GOT3 (cell line): ENCODE data around the gene ADCYAP1R1.

ENCODE experiments used
- DNase-seq: peaks from one replicate; lab custom pipeline; 2025; ENCODE audit warnings: mixed read lengths; lab: John Stamatoyannopoulos, UW

Gene ADCYAP1R1

DNA sequence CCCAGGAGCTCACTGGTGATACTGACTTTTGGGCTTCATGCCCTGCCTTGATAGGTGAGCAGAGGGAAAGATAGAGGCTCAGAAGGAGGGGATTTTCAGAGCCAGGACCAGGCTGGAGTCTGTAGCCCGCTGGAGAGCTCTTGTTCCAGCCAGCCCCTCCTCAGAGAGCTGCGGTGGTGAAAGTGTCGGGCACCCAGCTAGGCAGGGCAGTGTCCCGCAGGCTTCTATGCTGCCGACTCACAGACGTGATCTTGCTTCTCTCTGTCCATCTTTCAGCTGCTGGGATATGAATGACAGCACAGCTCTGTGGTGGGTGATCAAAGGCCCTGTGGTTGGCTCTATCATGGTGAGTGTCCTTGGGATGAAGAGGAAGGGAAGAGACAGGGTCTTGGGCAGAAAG lies 35.2 kb downstream of the ADCYAP1R1 start:
- no peak for DNase-seq

DNA sequence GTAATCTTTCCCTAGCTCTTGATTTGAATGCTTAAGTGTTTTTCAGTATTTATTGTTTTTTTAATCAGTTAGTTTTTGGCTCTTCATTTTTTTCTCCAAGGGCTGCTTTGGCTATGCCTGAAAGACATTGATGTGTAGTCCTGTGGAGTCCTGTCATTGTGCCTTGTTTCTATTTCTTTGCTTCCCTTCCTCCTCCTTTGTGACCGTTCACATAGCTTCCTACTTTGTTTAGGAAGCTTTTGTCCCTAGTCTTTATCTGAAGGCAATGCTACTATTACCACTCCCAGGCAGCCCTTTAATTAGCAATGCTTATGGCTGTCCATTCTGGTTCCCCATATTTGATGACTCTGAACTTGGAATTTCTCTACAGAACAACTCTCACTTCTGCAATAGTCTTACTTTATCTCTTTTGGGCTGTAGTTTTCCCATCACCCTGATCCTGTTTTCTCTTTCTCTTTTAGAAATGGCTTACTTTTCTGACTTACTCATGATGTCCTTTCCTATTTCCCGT lies 39.9 kb downstream of the ADCYAP1R1 start:
- no peak for DNase-seq

DNA sequence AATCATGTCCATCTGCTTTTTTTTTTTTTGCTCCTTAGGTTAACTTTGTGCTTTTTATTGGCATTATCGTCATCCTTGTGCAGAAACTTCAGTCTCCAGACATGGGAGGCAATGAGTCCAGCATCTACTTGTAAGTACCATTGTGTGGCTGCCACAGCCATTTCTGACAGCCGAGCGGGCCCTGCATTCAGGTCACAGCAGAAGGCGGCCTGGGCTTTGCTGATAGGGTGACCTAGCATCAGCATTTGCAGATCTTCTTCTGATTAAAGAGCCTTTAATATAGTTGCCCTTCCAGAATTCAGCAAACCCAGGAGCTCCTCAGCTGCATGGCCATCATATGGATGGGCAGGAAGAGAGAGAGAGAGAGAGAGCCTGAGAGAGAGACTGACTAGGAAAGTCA lies 40.5 kb downstream of the ADCYAP1R1 start:
- DNase-seq = no peak

DNA sequence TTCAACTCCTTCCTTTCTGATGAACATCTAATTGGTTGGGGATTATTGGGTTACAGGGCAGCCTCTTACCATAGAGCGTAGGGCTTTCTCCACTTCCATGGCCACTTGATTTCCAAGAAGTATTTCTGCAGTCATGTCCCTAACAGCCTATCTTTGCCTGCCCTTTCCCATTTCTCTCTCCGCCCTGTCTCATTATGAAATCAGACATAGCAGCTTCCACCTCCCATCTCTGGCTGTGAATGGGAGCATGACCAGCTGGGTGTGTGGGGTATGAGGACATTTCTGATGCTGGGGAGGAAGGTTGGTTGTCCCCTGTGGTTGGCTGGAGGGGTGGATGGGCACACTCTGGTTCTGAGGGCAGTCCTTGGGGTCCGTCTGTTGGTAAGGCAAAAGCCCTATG lies 41.2 kb downstream of the ADCYAP1R1 start:
- DNase-seq = no peak

DNA sequence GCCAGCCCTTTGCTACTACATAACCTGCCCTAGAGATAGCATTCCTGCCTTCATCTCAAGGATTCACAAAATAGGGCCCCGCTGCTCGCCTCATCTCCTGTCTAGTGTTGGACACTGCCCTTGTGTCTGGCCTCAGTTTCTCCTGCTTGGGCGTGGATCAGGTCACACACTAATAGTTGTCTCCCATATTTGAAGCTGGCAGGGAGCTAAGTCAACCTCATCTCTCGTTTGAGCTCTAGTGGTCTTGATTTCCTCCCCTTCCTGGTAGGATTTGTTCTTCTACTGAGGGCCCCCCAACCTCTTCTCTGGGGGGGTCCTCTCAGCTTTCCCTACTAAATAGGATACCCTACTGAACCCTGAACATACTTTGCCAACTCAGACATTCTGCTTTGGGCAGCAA lies 42.2 kb downstream of the ADCYAP1R1 start:
- DNase-seq = no peak

DNA sequence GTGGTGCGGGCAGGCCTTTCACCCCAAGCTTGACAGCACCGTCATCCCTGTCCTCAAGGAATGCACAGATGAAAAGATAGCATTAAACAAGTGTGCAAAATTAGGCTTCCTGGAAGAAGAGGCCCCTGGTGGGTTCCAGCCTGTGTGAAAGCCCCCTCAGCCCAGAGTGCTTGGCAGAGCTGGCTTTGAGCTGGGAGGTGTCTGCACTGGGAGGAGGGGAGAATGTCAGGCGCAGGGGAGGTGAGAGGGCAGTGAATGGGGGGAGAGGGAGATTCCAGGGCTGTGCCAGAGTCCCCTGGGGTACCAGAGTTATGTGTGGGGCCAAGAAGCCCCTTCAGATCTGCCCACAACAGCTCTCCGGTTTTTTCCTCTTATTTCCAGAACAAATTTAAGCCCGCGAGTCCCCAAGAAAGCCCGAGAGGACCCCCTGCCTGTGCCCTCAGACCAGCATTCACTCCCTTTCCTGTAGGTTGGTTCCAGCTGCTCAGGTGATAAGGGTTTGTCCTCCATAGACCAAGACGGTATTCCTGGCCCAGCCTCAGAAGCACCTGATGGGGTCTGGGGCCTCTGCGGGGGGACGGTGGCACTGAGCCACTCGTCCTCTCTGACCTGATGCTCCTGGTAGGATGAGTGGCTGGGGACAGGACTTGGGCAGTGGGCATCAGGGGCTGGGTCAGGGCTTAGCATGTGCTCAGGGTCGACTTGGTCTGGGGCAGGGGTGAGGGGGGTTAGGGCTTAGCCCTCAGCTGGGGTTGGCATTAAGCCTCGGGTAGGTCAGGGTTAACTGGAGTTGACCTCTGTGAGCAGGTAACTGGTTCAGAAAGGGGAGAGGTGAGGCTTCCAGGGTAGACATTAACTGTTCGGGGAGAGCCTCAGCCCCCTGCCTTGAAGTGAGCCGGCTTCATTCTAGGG lies 43.4 kb downstream of the ADCYAP1R1 start:
- no peak for DNase-seq

DNA sequence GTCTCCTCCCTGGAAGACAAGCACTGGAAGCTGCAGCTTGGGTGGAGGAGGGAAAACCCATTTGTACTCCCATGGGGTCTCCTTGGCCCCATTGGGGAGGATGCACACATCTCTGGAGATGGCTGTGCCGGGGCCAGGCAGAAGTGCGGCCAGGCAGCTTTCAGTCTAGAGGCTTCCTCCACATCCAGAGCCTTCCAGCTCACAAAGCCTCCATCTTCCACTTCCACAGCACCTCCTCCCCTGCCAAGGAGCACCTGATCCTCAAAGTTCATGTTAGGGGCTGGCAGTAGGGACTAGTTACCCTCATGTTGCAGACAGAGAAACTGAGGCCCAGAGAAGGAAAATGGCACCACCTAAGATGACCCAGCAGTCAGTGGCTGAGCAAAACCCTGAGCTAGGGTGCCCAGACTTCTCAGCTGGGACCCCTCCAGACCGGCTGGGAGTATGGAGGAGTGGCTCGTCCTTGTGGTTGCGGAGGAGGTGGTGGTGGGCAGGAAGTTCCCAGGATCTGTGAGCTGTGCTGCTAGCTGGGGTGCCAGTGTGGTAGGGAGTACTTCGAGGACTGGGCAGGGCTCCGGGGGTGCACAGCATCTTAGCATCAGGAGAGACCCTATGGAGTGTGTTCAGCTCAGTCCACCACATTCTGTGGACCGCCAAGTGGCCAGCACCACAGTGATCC lies 44.2 kb downstream of the ADCYAP1R1 start:
- no peak for DNase-seq

DNA sequence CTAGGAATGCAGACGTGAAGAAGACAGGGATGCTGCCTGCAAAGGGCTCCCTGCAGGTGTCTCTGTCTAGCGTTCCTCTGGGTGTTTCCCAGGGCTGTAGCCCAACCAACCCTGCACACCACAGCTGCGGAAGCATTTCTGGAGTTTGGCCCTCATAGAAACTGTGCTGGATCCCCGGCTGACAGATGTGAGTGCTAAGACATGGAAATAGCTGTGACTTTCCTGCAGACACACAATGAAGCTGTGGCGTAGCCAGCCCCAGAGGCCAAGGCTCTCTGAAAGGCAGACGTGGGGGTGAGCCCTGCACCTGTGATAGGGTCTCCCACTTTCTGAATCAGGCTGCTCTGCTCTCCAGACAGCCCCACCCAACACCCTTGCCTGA lies 44.8 kb downstream of the ADCYAP1R1 start:
- DNase-seq = no peak

DNA sequence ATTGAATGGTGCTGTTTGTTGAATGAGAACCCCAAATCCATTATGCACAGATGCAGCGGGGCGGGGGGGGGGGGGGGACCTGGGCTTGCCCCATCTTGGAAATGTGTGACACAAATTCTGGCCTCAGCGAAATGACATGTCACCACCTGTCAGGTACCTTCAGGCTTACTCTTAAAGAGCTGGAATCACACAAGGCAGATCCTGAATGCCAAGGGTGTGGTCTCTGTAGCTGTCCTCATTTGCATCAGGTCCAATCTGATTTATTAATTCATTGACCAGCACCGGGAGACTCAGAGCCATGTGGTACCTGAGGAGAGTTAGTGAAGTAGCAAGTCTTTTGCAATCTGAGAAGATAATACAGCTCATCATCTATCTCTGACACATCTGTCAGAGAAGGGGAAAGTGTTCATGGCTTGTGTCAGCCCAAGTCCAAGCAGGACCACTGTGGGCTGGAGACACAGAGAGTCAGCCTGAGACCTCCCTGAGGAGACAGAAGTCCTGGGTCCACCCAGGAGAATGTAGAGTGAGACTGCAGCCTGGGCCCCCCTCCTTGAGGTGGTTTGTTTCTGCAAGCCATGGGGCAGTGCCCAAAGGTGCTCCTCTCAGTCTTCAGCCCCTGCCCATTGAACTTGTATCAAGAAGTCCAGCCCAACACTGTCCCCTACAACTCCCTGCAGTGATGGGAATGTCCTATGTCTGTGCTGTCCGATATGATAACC lies 46.7 kb downstream of the ADCYAP1R1 start:
- DNase-seq = no peak

DNA sequence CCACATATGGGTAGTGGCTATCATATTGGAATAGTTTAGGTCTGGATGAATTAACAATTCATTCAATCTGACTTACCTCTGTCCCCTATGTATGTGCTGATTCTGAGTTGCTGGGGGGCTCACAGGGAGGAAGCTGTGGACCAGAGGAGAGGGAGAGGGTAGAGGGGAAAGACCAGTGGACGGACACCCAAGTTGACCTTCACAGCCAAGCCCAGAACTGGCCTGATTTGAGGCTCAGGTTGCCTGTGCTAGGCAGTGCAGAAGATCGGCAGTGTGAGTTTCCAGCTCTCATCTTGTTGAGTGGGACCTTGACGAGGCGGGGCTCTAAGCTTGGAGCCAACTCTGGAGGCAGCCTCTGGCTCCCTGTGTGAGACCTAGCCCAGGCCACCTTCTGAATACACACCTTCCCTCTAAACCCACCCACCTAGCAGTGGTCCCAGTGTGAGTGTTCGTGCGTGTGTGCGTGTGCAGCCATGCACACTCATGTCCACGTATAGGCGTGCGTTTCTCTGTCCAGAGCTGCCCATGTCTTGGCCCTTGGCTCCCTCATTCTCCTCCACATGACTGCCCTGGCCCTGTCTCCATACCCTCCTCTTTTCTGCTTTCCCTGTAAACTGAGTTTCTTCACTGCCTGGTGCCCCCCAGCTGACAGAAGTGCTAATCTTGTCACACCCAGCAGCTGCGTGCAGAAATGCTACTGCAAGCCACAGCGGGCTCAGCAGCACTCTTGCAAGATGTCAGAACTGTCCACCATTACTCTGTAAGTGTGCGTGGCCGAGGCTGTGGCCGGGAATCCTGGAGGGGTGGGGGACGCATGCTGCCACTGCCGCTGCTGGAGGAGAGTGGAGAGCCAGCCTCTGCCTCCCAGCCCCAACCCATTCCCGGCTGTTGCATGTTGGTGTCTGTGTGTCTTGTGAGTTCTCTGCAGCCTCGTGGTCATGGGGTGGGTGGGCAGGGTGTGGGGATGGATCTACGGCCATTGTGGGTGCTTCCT lies 47.6 kb downstream of the ADCYAP1R1 start:
- DNase-seq = no peak

DNA sequence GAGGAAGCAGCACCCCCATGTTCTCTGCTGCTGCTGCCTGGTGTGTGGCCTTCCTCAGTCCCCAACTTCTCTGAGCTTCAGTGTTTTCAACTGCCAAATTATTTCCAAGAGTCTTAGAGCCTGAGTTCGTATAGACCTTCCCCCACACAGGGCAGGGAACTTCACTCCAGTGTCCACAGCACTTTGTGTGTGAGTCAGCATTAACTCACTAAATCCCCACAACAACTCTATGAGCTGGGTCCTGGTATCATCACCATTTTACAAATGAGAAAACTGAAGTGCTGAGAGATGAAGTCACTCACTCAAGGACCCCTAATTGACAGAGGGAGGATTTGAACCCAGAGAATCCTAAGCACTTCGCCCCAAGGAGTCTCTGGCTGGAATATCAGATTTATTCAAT lies 48.3 kb downstream of the ADCYAP1R1 start:
- DNase-seq = no peak

DNA sequence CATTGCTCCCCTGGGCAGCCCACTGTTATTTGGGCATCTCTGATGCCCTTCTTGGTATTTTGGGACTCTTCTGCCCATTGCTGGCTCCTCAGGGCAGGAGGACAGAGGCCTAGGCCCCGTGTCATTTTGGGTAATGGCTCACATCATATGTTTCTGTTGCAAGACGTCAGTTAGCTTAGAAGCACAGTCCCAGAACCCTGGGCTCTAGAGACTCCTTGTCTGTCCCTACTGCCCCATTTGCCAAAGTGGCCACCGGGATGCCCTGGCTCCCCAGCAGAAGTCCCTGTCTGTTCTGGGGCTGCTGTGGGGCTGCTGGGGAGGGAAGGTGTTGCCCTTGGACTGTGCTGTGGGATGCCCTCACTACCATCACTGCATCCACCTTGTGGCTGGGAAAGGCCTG lies 48.8 kb downstream of the ADCYAP1R1 start:
- DNase-seq = no peak

DNA sequence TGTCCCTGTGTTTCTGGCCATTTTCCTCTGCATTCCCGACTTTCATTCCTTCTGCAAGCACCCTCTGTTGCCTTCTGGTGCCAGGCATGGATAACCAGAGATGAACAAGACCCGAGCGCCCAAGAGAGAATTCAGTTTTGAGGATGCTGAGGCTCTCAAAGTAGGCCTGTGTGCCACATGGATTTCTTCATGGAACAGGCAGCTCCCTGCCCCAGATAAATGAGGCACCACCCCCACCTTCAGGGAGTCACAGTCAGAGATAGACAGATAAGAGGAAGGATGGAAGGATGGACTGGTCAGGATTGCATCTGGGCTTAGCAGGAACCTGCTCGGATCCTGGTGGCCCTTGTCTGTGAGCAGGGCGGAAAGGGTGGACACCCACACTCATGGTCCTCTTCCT lies 49.4 kb downstream of the ADCYAP1R1 start:
- DNase-seq = no peak

DNA sequence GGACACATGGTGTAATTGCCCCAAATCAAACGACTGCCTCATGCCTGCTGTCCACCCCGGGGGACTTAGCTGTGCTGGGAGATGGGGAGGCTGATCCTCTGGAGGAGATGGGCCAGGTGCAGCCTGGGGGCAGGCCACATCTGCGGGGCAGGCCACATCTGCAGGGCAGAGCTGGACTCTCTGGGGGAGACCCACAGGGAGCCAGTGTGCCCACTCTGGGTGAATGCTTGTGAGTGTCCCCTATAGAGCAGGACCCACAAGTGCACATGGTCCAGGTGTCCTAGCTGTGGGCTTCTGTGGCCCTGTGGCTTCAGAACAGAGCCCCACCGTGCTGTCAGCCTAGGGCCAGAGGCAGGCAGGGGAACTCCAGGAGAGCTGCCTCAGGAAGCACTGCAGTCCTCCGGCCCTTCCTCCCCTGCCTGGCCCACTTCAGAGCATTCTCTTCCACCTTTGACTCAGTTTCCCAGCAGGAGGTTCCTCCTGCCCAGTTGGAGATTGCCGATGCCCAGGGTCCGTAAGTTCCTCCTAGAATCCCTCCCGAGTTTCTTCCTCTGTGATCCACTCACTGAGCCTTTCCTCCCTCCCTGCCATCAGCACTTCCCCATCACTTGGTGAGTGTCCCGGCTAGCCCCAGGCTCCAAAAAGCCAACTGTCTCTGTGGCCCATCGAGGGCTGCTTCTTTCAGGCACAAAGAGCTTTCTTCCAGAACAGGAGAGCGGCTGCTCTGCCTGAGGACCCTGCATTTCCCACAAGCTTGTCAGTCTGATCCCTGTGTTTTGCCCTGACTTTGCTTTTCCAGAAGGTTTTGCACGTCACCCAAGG lies 50.3 kb downstream of the ADCYAP1R1 start:
- DNase-seq = no peak

DNA sequence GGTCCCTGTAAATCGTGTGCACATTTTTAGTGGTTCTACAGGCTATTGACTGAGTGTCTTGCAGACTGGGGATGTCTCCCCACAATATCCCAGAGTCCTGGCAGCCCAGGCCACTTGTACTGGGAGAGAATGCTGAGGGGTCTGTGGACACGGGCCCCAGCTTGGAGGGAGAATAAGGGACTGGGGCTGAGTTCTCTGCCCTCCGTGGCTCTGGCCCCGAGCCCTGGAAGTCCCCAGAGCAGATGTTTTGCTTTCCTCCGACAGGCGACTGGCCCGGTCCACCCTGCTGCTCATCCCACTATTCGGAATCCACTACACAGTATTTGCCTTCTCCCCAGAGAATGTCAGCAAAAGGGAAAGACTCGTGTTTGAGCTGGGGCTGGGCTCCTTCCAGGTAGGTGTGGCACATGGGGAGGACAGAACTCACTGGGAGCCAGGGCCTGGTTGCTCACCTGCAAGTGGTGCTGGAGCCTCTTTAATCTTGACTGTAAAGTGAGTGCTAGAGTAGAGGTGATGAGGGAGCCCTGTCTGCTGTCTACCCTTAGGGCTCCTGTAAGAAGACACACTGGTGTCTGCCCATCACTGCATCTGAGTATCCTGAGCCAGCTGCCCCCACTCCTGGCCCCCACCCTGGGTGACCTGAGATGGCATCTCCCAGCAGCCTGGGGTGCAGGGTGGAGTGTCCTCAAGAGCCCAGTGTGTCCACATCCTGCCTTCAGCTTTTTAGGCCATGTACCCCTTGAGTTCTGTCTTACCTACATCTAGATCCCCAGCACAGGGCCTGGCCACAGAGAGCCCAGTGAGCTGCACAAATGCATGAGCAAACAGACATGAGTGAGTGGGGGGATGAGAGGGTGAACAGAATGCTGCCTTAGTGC lies 51.1 kb downstream of the ADCYAP1R1 start:
- no peak for DNase-seq

DNA sequence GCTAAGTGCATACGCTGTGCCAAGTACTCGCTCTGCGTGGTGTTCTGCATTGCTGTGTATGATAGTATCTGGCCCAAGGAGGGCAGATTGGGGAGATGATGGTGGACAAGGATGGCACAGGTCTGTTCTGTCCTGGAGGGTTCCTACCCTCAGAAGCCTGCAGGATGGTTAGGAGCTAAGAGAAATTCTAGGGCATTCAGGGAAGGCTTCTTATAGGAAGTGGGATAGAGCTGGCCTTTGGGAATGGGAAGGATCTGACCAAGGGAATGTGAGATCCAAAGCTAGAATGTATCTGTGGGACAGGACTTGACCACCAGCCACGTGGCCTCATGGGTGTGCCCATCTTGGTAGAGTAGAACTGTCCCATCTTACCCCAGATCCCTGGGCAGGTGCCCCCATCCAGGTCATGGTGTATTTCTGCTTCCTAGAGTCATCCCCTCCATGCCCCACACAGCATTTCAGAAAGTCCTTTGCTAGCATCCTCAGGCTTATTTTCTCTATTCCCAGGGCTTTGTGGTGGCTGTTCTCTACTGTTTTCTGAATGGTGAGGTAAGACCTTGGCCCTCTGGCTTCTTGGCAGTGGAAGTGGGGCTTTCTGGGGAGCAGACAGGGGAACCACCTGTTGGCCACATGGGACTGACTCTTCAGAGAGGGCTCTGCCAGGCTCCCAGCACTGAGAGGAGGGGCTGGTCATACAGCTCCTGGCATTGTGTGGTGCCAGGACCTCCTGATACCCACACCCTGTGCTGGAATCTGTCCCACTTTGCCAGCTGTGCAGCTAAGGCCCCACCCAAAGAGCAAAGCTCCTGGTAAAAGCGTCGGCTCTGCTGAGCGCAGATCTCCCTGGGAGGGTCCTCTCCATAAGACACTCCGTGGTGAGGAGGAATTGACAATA lies 52.5 kb downstream of the ADCYAP1R1 start:
- no peak for DNase-seq

DNA sequence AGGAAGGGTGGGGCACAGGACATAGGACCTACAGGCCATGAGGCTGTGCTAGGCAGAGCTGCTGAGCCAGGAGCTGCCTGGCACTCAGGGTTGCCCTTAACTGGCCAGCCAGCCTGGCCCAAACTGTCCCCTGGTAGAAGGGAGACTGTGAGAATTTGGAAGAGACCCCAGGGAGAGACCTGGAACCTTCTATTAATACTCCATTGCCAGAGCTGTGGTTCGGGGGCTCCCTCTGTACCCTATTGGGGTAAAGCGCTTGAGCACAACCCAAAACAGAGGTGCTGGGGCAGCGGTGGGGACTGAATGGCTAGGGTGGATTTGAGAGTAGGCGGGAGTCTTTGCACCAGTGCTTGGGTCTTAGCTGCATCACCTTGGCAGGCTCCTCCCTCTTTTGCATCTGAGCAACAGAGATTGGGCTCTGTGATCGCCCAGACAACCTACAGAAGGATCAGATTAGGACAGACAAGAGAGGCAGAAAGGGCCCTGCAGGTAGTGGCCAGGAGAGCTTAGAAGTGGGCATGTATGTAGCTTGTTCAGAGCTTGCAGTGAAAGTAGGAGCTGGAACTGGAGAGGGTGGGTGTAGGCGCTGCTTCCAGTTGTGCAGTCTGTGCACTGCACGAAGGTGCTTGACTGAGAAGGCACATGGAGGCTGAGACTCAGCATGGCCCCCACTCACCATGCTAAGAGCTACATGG lies 53.3 kb downstream of the ADCYAP1R1 start:
- no peak for DNase-seq
